ENCODE results near the gene SNRNP40. TPM values are rescaled to one million over a fixed set of nuclear protein-coding genes. Genes with fewer than 3 reads are reported as not detected.

The SNRNP40 gene
- total and polyA plus RNA-seq, 4 experiments from 2014 or later: 58.7 to 118 (median 83.5) TPM

DNA sequence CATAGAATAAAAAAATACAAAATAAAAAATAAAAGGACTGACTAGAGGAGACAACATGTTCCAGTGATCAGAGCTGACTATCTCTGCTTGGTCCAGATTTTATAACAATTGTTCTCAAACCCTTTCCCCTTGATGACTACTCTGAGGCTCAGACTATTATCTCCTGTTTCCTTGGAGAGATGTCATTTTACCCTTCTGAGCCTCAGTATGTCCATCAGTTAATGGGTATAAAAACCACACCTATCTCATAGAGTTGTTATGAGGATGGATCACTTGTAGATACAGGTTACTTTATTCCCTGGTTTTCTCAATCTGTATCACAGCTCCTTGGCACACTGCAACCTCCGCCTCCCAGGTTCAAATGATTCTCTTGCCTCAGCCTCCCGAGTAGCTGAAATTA, 63.9 kb downstream of the SNRNP40 start:
- Mint-ChIP-seq H3K9me3 (peaks cover 0 to 1% (median 0%) of the 10 kb centered on the region in 8 donors), H3K4me1 (no peaks in the 10 kb centered on the region), H3K4me3 (no peak overlapping the region), H3K36me3 (no peaks in the 10 kb centered on the region), H3K27me3 (peaks cover 17 to 25% of the 10 kb centered on the region in 2 donors), H3K27ac (no peak overlapping the region)
- Histone ChIP-seq H3K36me3 (ENCODE audit: insufficient read depth, low read length) (no peaks in the 10 kb centered on the region), H3K9me3 (ENCODE audit: control insufficient read depth in 1 of 2, low read length in 2 of 2) (no peaks in the 10 kb centered on the region), H3K4me3 (ENCODE audit: low read length in 2 of 2) (no peak overlapping the region), H3K27me3 (ENCODE audit: insufficient read depth, low read length) (peaks cover 4% of the 10 kb centered on the region), H3K27ac (ENCODE audit: low read depth, low read length) (no peak overlapping the region), H3K4me1 (ENCODE audit: insufficient read depth, low read length) (no peaks in the 10 kb centered on the region)
- POLR2A ChIA-PET (ENCODE audit: partially characterized antibody): no interaction called here
- CTCF ChIA-PET (ENCODE audit: partially characterized antibody): no interaction called here
- no peak for DNase-seq
- intact Hi-C loops (cut with micrococcal nuclease): no loop called here

DNA sequence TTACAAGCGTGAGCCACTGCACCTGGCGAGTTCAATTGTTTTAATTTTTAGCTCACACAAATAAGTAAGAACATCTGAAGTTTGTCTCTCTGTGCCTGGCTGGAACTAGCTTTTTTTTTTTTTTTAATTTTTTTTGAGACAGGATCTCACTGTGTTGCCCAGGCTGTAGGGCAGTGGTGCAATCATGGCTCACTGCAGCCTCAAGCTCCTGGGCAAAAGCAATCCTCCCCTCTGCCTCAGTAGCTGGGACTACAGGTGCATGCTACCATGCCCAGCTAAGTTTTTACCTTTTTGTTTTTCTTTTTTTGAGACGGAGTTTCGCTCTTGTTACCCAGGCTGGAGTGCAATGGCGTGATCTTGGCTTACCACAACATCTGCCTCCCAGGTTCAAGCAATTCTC, 64.8 kb downstream of the SNRNP40 start:
- H3K36me3 ChIP-seq (ENCODE audit: insufficient read depth, low read length): no peaks in the 10 kb centered on the region
- H3K4me3 Mint-ChIP-seq: no peak overlapping the region
- H3K27ac Mint-ChIP-seq: no peak overlapping the region

DNA sequence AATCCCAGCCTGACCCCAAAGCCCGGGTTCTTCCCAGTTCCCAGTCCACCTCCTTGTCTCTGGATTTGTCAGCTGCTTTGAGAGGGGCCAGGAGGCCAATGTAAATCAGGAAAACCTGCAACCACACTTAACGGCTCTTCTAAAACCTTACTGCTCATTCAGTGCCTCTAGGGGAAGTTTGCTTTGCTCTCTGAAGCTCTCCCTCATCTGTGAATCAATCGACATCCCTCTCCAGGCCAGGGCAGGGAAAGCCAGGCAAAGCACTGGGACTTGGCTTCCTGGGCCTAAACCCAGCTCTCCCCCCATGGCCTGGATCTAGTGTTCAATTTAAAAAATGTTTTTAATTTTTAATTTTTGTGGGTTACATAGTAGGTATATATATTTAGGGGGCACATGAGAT, 66.2 kb downstream of the SNRNP40 start:
- Mint-ChIP-seq H3K27me3 (peaks cover 11 to 19% of the 10 kb centered on the region in 2 donors), H3K27ac (peak overlapping the region in 1 of 7 donors; percentile 18), H3K9me3 (no peaks in the 10 kb centered on the region), H3K4me1 (no peaks in the 10 kb centered on the region), H3K4me3 (no peak overlapping the region), H3K36me3 (no peaks in the 10 kb centered on the region)
- ChIA-PET CTCF (ENCODE audit: partially characterized antibody) (no interaction called here), POLR2A (ENCODE audit: partially characterized antibody) (no interaction called here)
- Histone ChIP-seq H3K36me3 (ENCODE audit: insufficient read depth, low read length) (no peaks in the 10 kb centered on the region), H3K9me3 (ENCODE audit: control insufficient read depth in 1 of 2, low read length in 2 of 2) (no peaks in the 10 kb centered on the region), H3K27me3 (ENCODE audit: insufficient read depth, low read length) (no peaks in the 10 kb centered on the region), H3K4me3 (ENCODE audit: low read length in 2 of 2) (no peak overlapping the region), H3K27ac (ENCODE audit: low read depth, low read length) (no peak overlapping the region), H3K4me1 (ENCODE audit: insufficient read depth, low read length) (no peaks in the 10 kb centered on the region)
- intact Hi-C loops (cut with micrococcal nuclease): no loop called here
- DNase-seq: no peak

More for the DNA sequence above, 64.8 kb downstream of the SNRNP40 start:
- Histone ChIP-seq H3K27me3 (ENCODE audit: insufficient read depth, low read length) (peaks cover 4% of the 10 kb centered on the region), H3K9me3 (ENCODE audit: control insufficient read depth in 1 of 2, low read length in 2 of 2) (no peaks in the 10 kb centered on the region), H3K4me1 (ENCODE audit: insufficient read depth, low read length) (no peaks in the 10 kb centered on the region), H3K27ac (ENCODE audit: low read depth, low read length) (no peak overlapping the region), H3K4me3 (ENCODE audit: low read length in 2 of 2) (no peak overlapping the region)
- peaks cover 0 to 1% (median 0%) of the 10 kb centered on the region in 8 donors for H3K9me3 Mint-ChIP-seq
- H3K4me1 Mint-ChIP-seq: no peaks in the 10 kb centered on the region
- POLR2A ChIA-PET (ENCODE audit: partially characterized antibody): no interaction called here
- DNase-seq: no peak
- intact Hi-C loops (cut with micrococcal nuclease): no loop called here
- peaks cover 10 to 27% of the 10 kb centered on the region in 2 donors for H3K27me3 Mint-ChIP-seq
- H3K36me3 Mint-ChIP-seq: no peaks in the 10 kb centered on the region
- CTCF ChIA-PET (ENCODE audit: partially characterized antibody): no interaction called here

DNA sequence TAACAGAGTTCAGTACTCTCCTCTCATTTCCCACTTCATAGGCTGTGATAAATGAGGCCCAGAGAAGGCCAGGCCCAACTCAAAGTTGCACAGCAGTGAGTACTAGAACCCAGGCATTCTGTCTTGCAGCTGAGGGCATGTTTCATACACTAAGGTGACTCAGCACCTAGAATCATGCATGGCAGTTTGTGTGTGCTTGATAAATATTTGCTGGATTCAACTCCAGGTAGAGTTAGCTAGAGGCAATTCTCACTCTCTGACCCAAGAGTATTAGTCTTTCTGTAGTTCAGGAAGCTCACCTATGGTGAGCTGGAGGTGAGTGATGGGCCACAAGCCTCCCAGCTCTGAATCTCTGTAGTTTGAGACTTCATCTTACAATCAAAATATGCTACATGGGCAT, 67.6 kb downstream of the SNRNP40 start:
- H3K27ac ChIP-seq (ENCODE audit: low read depth, low read length): no peak overlapping the region
- DNase-seq: no peak
- H3K36me3 ChIP-seq (ENCODE audit: insufficient read depth, low read length): no peaks in the 10 kb centered on the region
- peaks cover 5 to 8% of the 10 kb centered on the region in 2 donors for H3K27me3 Mint-ChIP-seq
- no peaks in the 10 kb centered on the region for H3K9me3 Mint-ChIP-seq
- no peaks in the 10 kb centered on the region for H3K4me1 Mint-ChIP-seq
- no peak overlapping the region for H3K4me3 Mint-ChIP-seq
- ChIA-PET CTCF (ENCODE audit: partially characterized antibody) (interaction anchor here (0.9 kb wide), 1 partner anchor 193 kb away, joined by 4 read pairs; no protein-coding TSS in a partner anchor), POLR2A (ENCODE audit: partially characterized antibody) (no interaction called here)
- no peaks in the 10 kb centered on the region for H3K27me3 ChIP-seq (ENCODE audit: insufficient read depth, low read length)
- H3K27ac Mint-ChIP-seq: no peak overlapping the region
- H3K36me3 Mint-ChIP-seq: no peaks in the 10 kb centered on the region
- no peaks in the 10 kb centered on the region for H3K4me1 ChIP-seq (ENCODE audit: insufficient read depth, low read length)
- H3K4me3 ChIP-seq (ENCODE audit: low read length in 2 of 2): no peak overlapping the region
- H3K9me3 ChIP-seq (ENCODE audit: control insufficient read depth in 1 of 2, low read length in 2 of 2): no peaks in the 10 kb centered on the region
- intact Hi-C loops (cut with micrococcal nuclease): no loop called here

DNA sequence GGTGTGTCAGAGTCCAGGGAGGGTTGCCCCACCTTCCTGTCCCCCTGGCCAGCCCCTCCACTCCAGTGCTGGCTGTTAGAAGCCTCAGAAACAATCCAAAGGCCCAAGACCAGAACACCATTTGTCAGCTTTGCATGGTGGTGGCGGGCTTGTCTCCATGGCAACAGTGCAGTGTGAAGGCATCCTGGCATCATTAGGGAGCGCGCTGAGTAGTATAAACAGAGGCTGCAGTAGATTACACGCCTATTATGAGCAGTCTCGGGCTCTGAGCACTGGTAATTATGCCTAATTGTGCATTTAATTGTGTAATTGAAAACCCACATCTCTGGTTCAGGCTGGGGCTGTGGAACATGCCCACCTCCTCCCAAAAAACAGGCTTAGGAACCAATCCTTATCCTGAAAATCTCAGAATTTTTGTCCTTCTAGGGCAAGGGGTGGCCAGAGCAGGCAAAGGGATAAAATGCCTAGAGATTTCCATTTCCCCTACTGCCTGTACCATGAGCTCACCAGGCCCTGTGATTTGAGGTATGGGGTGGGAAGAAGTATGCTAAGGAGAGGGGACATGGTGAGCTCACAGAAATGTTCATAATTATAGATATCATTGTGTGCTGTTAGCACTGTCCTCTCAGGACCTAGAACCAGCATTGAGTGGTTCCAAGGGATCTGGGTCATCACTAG, 68.6 kb downstream of the SNRNP40 start:
- POLR2A ChIA-PET (ENCODE audit: partially characterized antibody): no interaction called here
- H3K27me3 Mint-ChIP-seq: peaks cover 4 to 5% of the 10 kb centered on the region in 2 donors
- intact Hi-C loops (cut with micrococcal nuclease): no loop called here
- DNase-seq: no peak
- H3K4me3 Mint-ChIP-seq: no peak overlapping the region
- no peak overlapping the region for H3K4me3 ChIP-seq (ENCODE audit: low read length in 2 of 2)
- no peaks in the 10 kb centered on the region for H3K4me1 ChIP-seq (ENCODE audit: insufficient read depth, low read length)
- no peaks in the 10 kb centered on the region for H3K36me3 ChIP-seq (ENCODE audit: insufficient read depth, low read length)
- no peaks in the 10 kb centered on the region for H3K4me1 Mint-ChIP-seq
- H3K27ac Mint-ChIP-seq: no peak overlapping the region
- no peaks in the 10 kb centered on the region for H3K27me3 ChIP-seq (ENCODE audit: insufficient read depth, low read length)
- H3K36me3 Mint-ChIP-seq: no peaks in the 10 kb centered on the region
- peaks cover 0 to 2% (median 0%) of the 10 kb centered on the region in 8 donors for H3K9me3 Mint-ChIP-seq
- no peaks in the 10 kb centered on the region for H3K9me3 ChIP-seq (ENCODE audit: control insufficient read depth in 1 of 2, low read length in 2 of 2)
- no peak overlapping the region for H3K27ac ChIP-seq (ENCODE audit: low read depth, low read length)
- CTCF ChIA-PET (ENCODE audit: partially characterized antibody): no interaction called here

DNA sequence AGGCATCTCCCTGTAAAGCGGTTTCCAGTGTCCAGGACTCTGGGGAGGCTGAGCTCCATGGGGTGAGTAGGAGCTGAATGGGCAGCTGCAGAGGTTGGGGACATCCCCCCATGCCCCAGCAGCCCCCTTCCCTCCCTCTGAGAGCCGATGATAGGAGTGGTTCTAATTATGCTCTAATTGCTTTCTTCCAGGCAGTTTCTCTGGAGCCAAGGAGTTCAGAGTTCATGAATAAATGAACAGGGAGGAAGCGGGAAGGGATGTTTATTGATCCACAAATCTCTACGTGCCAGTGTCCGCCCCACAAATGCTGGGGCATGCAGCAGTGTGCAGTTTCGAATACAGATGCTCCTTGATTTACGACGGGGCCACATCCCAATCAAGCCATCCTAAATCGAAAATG, 72.5 kb downstream of the SNRNP40 start:
- no peaks in the 10 kb centered on the region for H3K27me3 ChIP-seq (ENCODE audit: insufficient read depth, low read length)
- no peaks in the 10 kb centered on the region for H3K4me1 ChIP-seq (ENCODE audit: insufficient read depth, low read length)
- DNase-seq: no peak
- intact Hi-C loops (cut with micrococcal nuclease): no loop called here
- H3K9me3 ChIP-seq (ENCODE audit: control insufficient read depth in 1 of 2, low read length in 2 of 2): no peaks in the 10 kb centered on the region
- H3K4me3 ChIP-seq (ENCODE audit: low read length in 2 of 2): no peak overlapping the region
- Mint-ChIP-seq H3K4me3 (no peak overlapping the region), H3K27ac (no peak overlapping the region), H3K9me3 (peaks cover 0 to 2% (median 0%) of the 10 kb centered on the region in 8 donors), H3K36me3 (no peaks in the 10 kb centered on the region), H3K4me1 (no peaks in the 10 kb centered on the region), H3K27me3 (peaks cover 7 to 8% of the 10 kb centered on the region in 2 donors)
- ChIA-PET POLR2A (ENCODE audit: partially characterized antibody) (no interaction called here), CTCF (ENCODE audit: partially characterized antibody) (interaction anchor here (0.6 to 1.2 kb wide), 2 partner anchors 43 to 60 kb away, joined by 3 read pairs; no protein-coding TSS in a partner anchor)
- no peaks in the 10 kb centered on the region for H3K36me3 ChIP-seq (ENCODE audit: insufficient read depth, low read length)
- H3K27ac ChIP-seq (ENCODE audit: low read depth, low read length): no peak overlapping the region

DNA sequence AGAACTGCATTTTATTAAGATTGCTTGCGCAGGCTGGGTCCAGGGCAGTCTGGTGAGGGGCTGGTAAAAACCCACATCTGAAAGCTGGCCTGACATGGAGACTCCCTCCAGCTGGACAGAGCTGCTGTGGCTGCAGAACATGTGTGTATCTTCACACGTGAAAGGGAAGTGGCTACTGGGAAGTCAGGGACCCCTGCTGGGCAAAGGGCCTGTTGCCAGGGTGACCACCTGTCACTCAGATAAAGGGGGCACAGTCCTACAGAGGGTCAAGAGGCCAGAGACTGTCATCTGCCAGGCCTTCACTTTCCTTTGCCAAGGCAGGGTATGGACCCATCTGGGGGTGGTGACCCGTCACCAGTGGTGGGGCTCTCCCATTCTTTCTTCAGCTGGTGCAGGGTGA, 74.4 kb downstream of the SNRNP40 start:
- no peak for DNase-seq
- H3K27me3 ChIP-seq (ENCODE audit: insufficient read depth, low read length): no peaks in the 10 kb centered on the region
- Mint-ChIP-seq H3K36me3 (no peaks in the 10 kb centered on the region), H3K4me1 (no peaks in the 10 kb centered on the region), H3K4me3 (no peak overlapping the region), H3K27ac (no peak overlapping the region), H3K9me3 (peaks cover 0 to 2% (median 0%) of the 10 kb centered on the region in 8 donors), H3K27me3 (peaks cover 6 to 7% of the 10 kb centered on the region in 2 donors)
- ChIA-PET CTCF (ENCODE audit: partially characterized antibody) (no interaction called here), POLR2A (ENCODE audit: partially characterized antibody) (no interaction called here)
- H3K9me3 ChIP-seq (ENCODE audit: control insufficient read depth in 1 of 2, low read length in 2 of 2): no peaks in the 10 kb centered on the region
- H3K4me1 ChIP-seq (ENCODE audit: insufficient read depth, low read length): no peaks in the 10 kb centered on the region
- intact Hi-C loops (cut with micrococcal nuclease): no loop called here
- no peaks in the 10 kb centered on the region for H3K36me3 ChIP-seq (ENCODE audit: insufficient read depth, low read length)
- no peak overlapping the region for H3K27ac ChIP-seq (ENCODE audit: low read depth, low read length)
- no peak overlapping the region for H3K4me3 ChIP-seq (ENCODE audit: low read length in 2 of 2)
